ENCODE measurements around the gene GRAP2. TPM values are rescaled to one million over a fixed set of nuclear protein-coding genes. Genes with fewer than 3 reads are reported as not detected.
"Not testable (repeated sequence)": the region's sequence is repeated elsewhere in the genome, so short reads cannot be mapped to it uniquely, and the experiment has no call there.

The GRAP2 gene
- total RNA-seq, 1 experiment from 2014 or later: not detected

- DNase-seq (ENCODE audit: low read depth): no peak
These were observed 3.0 kb upstream of the GRAP2 start for GRCh38 chr22:39897841-39898240.

- DNase-seq (ENCODE audit: low read depth): no peak
These were observed 1.9 kb upstream of the GRAP2 start for GRCh38 chr22:39898997-39899396.

GRCh38 chr22:39901565-39902146, 772 bp downstream of the GRAP2 start:
- DNase-seq (ENCODE audit: low read depth): no peak

GRCh38 chr22:39904024-39904423, 3.1 kb downstream of the GRAP2 start:
- DNase-seq (ENCODE audit: low read depth): not testable (repeated sequence)

GRCh38 chr22:39904862-39905261, 4.0 kb downstream of the GRAP2 start:
- no peak for DNase-seq (ENCODE audit: low read depth)

GRCh38 chr22:39905687-39906086, 4.8 kb downstream of the GRAP2 start:
- DNase-seq (ENCODE audit: low read depth): no peak

GRCh38 chr22:39906207-39906606, 5.3 kb downstream of the GRAP2 start:
- no peak for DNase-seq (ENCODE audit: low read depth)

- DNase-seq (ENCODE audit: low read depth): no peak
These were observed 6.2 kb downstream of the GRAP2 start for GRCh38 chr22:39907047-39907446.

GRCh38 chr22:39907605-39908097, 6.8 kb downstream of the GRAP2 start:
- DNase-seq (ENCODE audit: low read depth): no peak

GRCh38 chr22:39908136-39908535, 7.3 kb downstream of the GRAP2 start:
- no peak for DNase-seq (ENCODE audit: low read depth)

GRCh38 chr22:39908737-39909136, 7.9 kb downstream of the GRAP2 start:
- DNase-seq (ENCODE audit: low read depth): peak; percentile 19

- no peak for DNase-seq (ENCODE audit: low read depth)
These were observed 10.2 kb downstream of the GRAP2 start for GRCh38 chr22:39910876-39911613.

- no peak for DNase-seq (ENCODE audit: low read depth)
These were observed 12.4 kb downstream of the GRAP2 start for GRCh38 chr22:39913321-39913720.

GRCh38 chr22:39913886-39914285, 13.0 kb downstream of the GRAP2 start:
- DNase-seq (ENCODE audit: low read depth): no peak

- no peak for DNase-seq (ENCODE audit: low read depth)
These were observed 13.7 kb downstream of the GRAP2 start for GRCh38 chr22:39914584-39914983.

- DNase-seq (ENCODE audit: low read depth): no peak
These were observed 14.4 kb downstream of the GRAP2 start for GRCh38 chr22:39915295-39915726.

GRCh38 chr22:39916496-39916895, 15.6 kb downstream of the GRAP2 start:
- DNase-seq (ENCODE audit: low read depth): no peak

GRCh38 chr22:39917197-39917643, 16.3 kb downstream of the GRAP2 start:
- DNase-seq (ENCODE audit: low read depth): no peak

- no peak for DNase-seq (ENCODE audit: low read depth)
These were observed 17.1 kb downstream of the GRAP2 start for GRCh38 chr22:39917776-39918495.

- no peak for DNase-seq (ENCODE audit: low read depth)
These were observed 19.4 kb downstream of the GRAP2 start for GRCh38 chr22:39920134-39920743.

GRCh38 chr22:39923696-39924095, 22.8 kb downstream of the GRAP2 start:
- no peak for DNase-seq (ENCODE audit: low read depth)

GRCh38 chr22:39924286-39924685, 23.4 kb downstream of the GRAP2 start:
- no peak for DNase-seq (ENCODE audit: low read depth)

All from LHCN-M2 (cell line).